ENCODE results near the gene TMEM271. TPM values are rescaled to one million over a fixed set of nuclear protein-coding genes. Genes with fewer than 3 reads are reported as not detected.

TMEM271 gene
- total RNA-seq, 4 donors from 2014 or later = not detected

DNA sequence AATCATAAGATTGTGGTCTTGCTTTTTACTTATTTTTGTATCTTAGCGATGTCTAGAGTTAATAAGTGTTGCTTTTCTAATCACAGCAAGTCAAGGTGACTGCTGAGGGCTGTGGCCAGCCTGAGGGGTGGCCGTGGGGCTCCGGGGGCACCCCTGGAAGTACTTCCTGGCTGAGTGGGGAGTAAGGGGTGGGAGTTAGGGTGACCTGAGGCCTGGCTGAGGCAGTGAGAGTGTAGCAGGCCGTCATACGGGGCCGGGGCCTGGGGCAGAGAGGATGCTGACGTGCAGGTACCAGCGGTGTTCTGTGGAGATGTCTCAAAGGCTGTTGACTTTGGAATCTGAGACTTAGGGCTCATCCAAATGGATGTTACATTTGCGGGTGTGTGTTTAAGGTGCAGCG is 47.8 kb downstream of the TMEM271 start:
- TF ChIP-seq, protein P1, sequence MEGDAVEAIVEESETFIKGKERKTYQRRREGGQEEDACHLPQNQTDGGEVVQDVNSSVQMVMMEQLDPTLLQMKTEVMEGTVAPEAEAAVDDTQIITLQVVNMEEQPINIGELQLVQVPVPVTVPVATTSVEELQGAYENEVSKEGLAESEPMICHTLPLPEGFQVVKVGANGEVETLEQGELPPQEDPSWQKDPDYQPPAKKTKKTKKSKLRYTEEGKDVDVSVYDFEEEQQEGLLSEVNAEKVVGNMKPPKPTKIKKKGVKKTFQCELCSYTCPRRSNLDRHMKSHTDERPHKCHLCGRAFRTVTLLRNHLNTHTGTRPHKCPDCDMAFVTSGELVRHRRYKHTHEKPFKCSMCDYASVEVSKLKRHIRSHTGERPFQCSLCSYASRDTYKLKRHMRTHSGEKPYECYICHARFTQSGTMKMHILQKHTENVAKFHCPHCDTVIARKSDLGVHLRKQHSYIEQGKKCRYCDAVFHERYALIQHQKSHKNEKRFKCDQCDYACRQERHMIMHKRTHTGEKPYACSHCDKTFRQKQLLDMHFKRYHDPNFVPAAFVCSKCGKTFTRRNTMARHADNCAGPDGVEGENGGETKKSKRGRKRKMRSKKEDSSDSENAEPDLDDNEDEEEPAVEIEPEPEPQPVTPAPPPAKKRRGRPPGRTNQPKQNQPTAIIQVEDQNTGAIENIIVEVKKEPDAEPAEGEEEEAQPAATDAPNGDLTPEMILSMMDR (IDR thresholded peaks at IDR 0.05) = no peak
- no peaks in the 10 kb centered on the region for H3K36me3 ChIP-seq
- H3K27me3 ChIP-seq = no peaks in the 10 kb centered on the region
- no peak overlapping the region for H3K27ac ChIP-seq
- no peaks in the 10 kb centered on the region for H3K9me3 ChIP-seq
- DNase-seq = no peak
- intact Hi-C loops (cut with DNase I; ENCODE audit: low total_unique reads) = no loop called here
- no peaks in the 10 kb centered on the region for H3K4me1 ChIP-seq
- no peak overlapping the region for H3K4me3 ChIP-seq

- H3K4me1 ChIP-seq = no peaks in the 10 kb centered on the region
- no peaks in the 10 kb centered on the region for H3K36me3 ChIP-seq
- TF ChIP-seq, protein P1 (IDR thresholded peaks at IDR 0.05) = no peak
- no peak for TF ChIP-seq POLR2A (IDR thresholded peaks at IDR 0.05)
- H3K9me3 ChIP-seq = no peaks in the 10 kb centered on the region
- no peak overlapping the region for H3K27ac ChIP-seq
- no peak overlapping the region for H3K4me3 ChIP-seq
- intact Hi-C loops (cut with DNase I; ENCODE audit: low total_unique reads) = no loop called here
- no peak for DNase-seq
- H3K27me3 ChIP-seq = no peaks in the 10 kb centered on the region
Observed at GRCh38 chr4:526971-527460, 49.1 kb downstream of the TMEM271 start.

GRCh38 chr4:526189-526909 is 49.7 kb downstream of the TMEM271 start:
- H3K36me3 ChIP-seq = no peaks in the 10 kb centered on the region
- no peaks in the 10 kb centered on the region for H3K9me3 ChIP-seq
- TF ChIP-seq, protein P1 (IDR thresholded peaks at IDR 0.05) = no peak
- no peak for TF ChIP-seq POLR2A (IDR thresholded peaks at IDR 0.05)
- intact Hi-C loops (cut with DNase I; ENCODE audit: low total_unique reads) = no loop called here
- H3K4me3 ChIP-seq = no peak overlapping the region
- no peaks in the 10 kb centered on the region for H3K4me1 ChIP-seq
- no peaks in the 10 kb centered on the region for H3K27me3 ChIP-seq
- no peak for DNase-seq
- H3K27ac ChIP-seq = no peak overlapping the region

DNA sequence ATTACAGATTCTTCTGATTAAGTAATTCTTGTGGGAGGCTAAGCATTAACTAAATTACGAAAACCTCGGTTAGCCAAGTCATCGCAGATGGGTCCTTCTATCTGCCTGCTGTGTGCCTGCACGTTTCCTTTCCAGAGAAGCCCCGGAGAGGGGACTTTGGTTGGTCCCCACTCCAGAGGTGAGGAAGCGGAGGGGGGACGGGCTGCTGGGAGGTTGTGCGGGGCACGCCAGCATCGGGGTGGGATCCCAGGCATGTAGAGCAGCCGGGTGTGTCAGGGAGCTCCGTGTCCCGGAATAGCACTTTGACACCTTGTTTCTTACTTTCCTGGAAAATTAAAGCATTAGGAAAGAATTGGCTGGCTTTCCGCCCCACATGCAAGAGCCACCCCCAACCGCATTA is 50.4 kb downstream of the TMEM271 start:
- DNase-seq = no peak
- TF ChIP-seq, protein P1 (IDR thresholded peaks at IDR 0.05) = no peak
- no peak for TF ChIP-seq POLR2A (IDR thresholded peaks at IDR 0.05)

GRCh38 chr4:524196-524595 is 51.9 kb downstream of the TMEM271 start:
- no peaks in the 10 kb centered on the region for H3K4me1 ChIP-seq
- intact Hi-C loops (cut with DNase I; ENCODE audit: low total_unique reads) = no loop called here
- TF ChIP-seq, protein P1 (IDR thresholded peaks at IDR 0.05) = no peak
- no peak for TF ChIP-seq POLR2A (IDR thresholded peaks at IDR 0.05)
- no peaks in the 10 kb centered on the region for H3K27me3 ChIP-seq
- no peaks in the 10 kb centered on the region for H3K9me3 ChIP-seq
- no peaks in the 10 kb centered on the region for H3K36me3 ChIP-seq
- no peak for DNase-seq
- no peak overlapping the region for H3K27ac ChIP-seq
- no peak overlapping the region for H3K4me3 ChIP-seq

More for the DNA sequence above, 50.4 kb downstream of the TMEM271 start:
- H3K4me3 ChIP-seq = no peak overlapping the region
- no peaks in the 10 kb centered on the region for H3K36me3 ChIP-seq
- no peaks in the 10 kb centered on the region for H3K9me3 ChIP-seq
- no peaks in the 10 kb centered on the region for H3K4me1 ChIP-seq
- H3K27me3 ChIP-seq = no peaks in the 10 kb centered on the region
- intact Hi-C loops (cut with DNase I; ENCODE audit: low total_unique reads) = no loop called here
- no peak overlapping the region for H3K27ac ChIP-seq

Other genes with a start within 250 kb of the TMEM271 start
- 10 to 100 TPM; 12.9 to 70.9 (median 32.2) TPM for gene ZNF141, start 238.5 kb downstream of the TMEM271 start, total RNA-seq
- 10 to 100 TPM; 14.7 to 58.8 (median 36.6) TPM for gene ZNF721, start 77.1 kb downstream of the TMEM271 start, total RNA-seq
- 100 to 1,000 TPM in 2 of 4 donors, 10 to 100 TPM in 2; 53.7 to 120 (median 88.4) TPM for gene PIGG, start 77.1 kb downstream of the TMEM271 start, total RNA-seq
- 10 to 100 TPM in 1 of 4 donors, 1 to 10 TPM in 1, under 1 TPM in 1, not detected in 1; 0.26 to 16.2 (median 1.2) TPM for gene PDE6B, start 49.3 kb upstream of the TMEM271 start, total RNA-seq
- gene ATP5ME, start 98.0 kb upstream of the TMEM271 start, total RNA-seq = 100 to 1,000 TPM in 1 of 4 donors, 10 to 100 TPM in 3; 24.1 to 168 (median 64.2) TPM
- 1 to 10 TPM in 2 of 4 donors, not detected in 2; 4.6 to 9.9 TPM for gene MYL5, start 98.2 kb upstream of the TMEM271 start, total RNA-seq
- 10 to 100 TPM in 1 of 4 donors, 1 to 10 TPM in 3; 1.2 to 12.6 (median 2.8) TPM for gene SLC49A3, start 112.9 kb upstream of the TMEM271 start, total RNA-seq
- gene PCGF3, start 129.5 kb upstream of the TMEM271 start, total RNA-seq = 10 to 100 TPM; 17.7 to 80.6 (median 53.4) TPM
- 10 to 100 TPM in 1 of 4 donors, 1 to 10 TPM in 1, under 1 TPM in 2; 0.14 to 15.1 (median 2.0) TPM for gene CPLX1, start 249.8 kb upstream of the TMEM271 start, total RNA-seq

All from uterus (tissue), 4 donors.